ENCODE data around the gene MYBPH. TPM values are rescaled to one million over a fixed set of nuclear protein-coding genes. Genes with fewer than 3 reads are reported as not detected.

Gene MYBPH
- total RNA-seq, 1 experiment from 2014 or later = not detected

- Histone ChIP-seq H2BK15ac (ENCODE audit: low read depth, low read length) (no peak overlapping the region), H2AK5ac (ENCODE audit: insufficient read length, low read length) (no peak overlapping the region), H4K91ac (ENCODE audit: insufficient read length, low read depth, low read length) (no peak overlapping the region), H3K9me3 (ENCODE audit: control insufficient read depth, low read depth, low read length) (no peaks in the 10 kb centered on the region), H4K20me1 (ENCODE audit: control insufficient read depth, insufficient read depth, insufficient read length) (no peaks in the 10 kb centered on the region), H2BK120ac (ENCODE audit: low read depth, low read length, poor library complexity, severe bottlenecking) (no peak overlapping the region), H3K23me2 (ENCODE audit: insufficient read length, low read depth, low read length, poor library complexity, severe bottlenecking) (no peaks in the 10 kb centered on the region), H4K5ac (ENCODE audit: insufficient read length, low read depth, low read length) (no peak overlapping the region), H2BK20ac (ENCODE audit: low read depth, low read length, poor library complexity, severe bottlenecking) (no peak overlapping the region), H3K4me2 (ENCODE audit: insufficient read depth, insufficient read length, low read length) (no peak overlapping the region), H3K56ac (ENCODE audit: insufficient read length, low read depth, low read length) (no peak overlapping the region), H3K79me2 (ENCODE audit: insufficient read depth, low read length) (no peaks in the 10 kb centered on the region), H3K18ac (ENCODE audit: insufficient read length, low read depth, low read length) (no peak overlapping the region), H3K27ac (ENCODE audit: insufficient read length, low read depth, low read length) (no peak overlapping the region), H3K14ac (ENCODE audit: insufficient read depth, low read length) (no peak overlapping the region), H3T11ph (ENCODE audit: low read length) (no peak overlapping the region), H3K4ac (ENCODE audit: low read depth, low read length) (no peak overlapping the region), H3K27me3 (ENCODE audit: insufficient read depth, low read length) (peaks cover 2% of the 10 kb centered on the region; the same call in 1 of the 2 replicates), H3K79me1 (ENCODE audit: insufficient read depth, low read depth, low read length, poor library complexity, severe bottlenecking) (no peaks in the 10 kb centered on the region), H3K23ac (ENCODE audit: insufficient read length, low read depth, low read length) (no peak overlapping the region), H4K8ac (replicated peaks; ENCODE audit: insufficient read length, low read depth, low read length) (no peak overlapping the region), H2BK12ac (ENCODE audit: insufficient read length, low read depth, low read length) (no peak overlapping the region), H2BK5ac (ENCODE audit: insufficient read length, low read length) (no peak overlapping the region), H2AFZ (ENCODE audit: low read length) (no peak overlapping the region), H3K4me1 (ENCODE audit: insufficient read depth, low read length) (no peaks in the 10 kb centered on the region), H3K9ac (ENCODE audit: extremely low read depth, insufficient read length, low read length) (no peak overlapping the region)
- Mint-ChIP-seq H3K36me3 (ENCODE audit: insufficient read depth in 1 of 3, low read depth in 3 of 3) (no peaks in the 10 kb centered on the region), H3K4me1 (peaks cover 2 to 7% of the 10 kb centered on the region in 2 experiments; a peak in 2 of 4 replicates), H3K27me3 (ENCODE audit: low read depth) (peaks cover 24% of the 10 kb centered on the region), H3K4me3 (no peak overlapping the region), H3K27ac (no peak overlapping the region), H3K9me3 (peaks cover 2 to 3% of the 10 kb centered on the region in 2 experiments; a peak in 3 of 5 replicates)
- no CpG with 5 or more reads among the region's 3 CpGs for WGBS (ENCODE audit: extremely low coverage, insufficient read length, low lambda C conversion rate)
- TF ChIP-seq CTCF (conservative IDR thresholded peaks at IDR 0.05) = no peak
- DNase-seq = no peak
Measured at GRCh38 chr1:203199002-203199401, 23.4 kb upstream of the MYBPH start.

Data from H9 (cell line).